Activated CD4-positive, alpha-beta memory T cell treated with anti-CD3 and anti-CD28 coated beads for 36 hours (primary cell): ENCODE data around the gene AMBRA1. TPM values are rescaled to one million over a fixed set of nuclear protein-coding genes. Genes with fewer than 3 reads are reported as not detected.

Source experiments
- CTCF ChIA-PET: fragments of 350-600 bp; sonication (Branson Sonifier 250); formaldehyde crosslinking; loops from one replicate; lab custom pipeline; 2021; ENCODE audit warnings: antibody characterized with exemption, inconsistent platforms; lab: Charles Lee
- POLR2A ChIA-PET: fragments of 350-600 bp; sonication (Branson Sonifier 250); formaldehyde crosslinking; loops from one replicate; lab custom pipeline; 2021; ENCODE audit warnings: antibody characterized with exemption; lab: Charles Lee
- DNase-seq: peaks from one replicate; pipeline ENCODE4 v3.0.0-alpha.2; 2020
- H3K27ac Mint-ChIP-seq: one replicate; pipeline ENCODE4 v1.8.0; 2021; ENCODE audit warnings: mixed read lengths
- H3K27me3 Mint-ChIP-seq: one replicate; pipeline ENCODE4 v1.8.0; 2021; ENCODE audit warnings: mixed read lengths
- H3K36me3 Mint-ChIP-seq: one replicate; pipeline ENCODE4 v1.8.0; 2021; ENCODE audit warnings: mixed read lengths
- H3K4me1 Mint-ChIP-seq: one replicate; pipeline ENCODE4 v1.8.0; 2021; ENCODE audit warnings: low read depth, mixed read lengths
- H3K4me3 Mint-ChIP-seq: one replicate; pipeline ENCODE4 v1.8.0; 2021; ENCODE audit warnings: mild to moderate bottlenecking, mixed read lengths
- H3K9me3 Mint-ChIP-seq: one replicate; pipeline ENCODE4 v1.8.0; 2021; ENCODE audit warnings: mixed read lengths
- intact Hi-C: fragments of 100-400 bp; cut with micrococcal nuclease; formaldehyde crosslinking; loops from one replicate; pipeline ENCODE4 v1.15.1; 2023
- total RNA-seq, 2 experiments: library from RNA; stranded (reverse); gene quantifications; one replicate each; pipeline ENCODE4 v1.2.3, GENCODE V29; 2021

Gene AMBRA1
- total RNA-seq, 2 experiments from 2014 or later: 22.5 to 24.1 TPM

- Mint-ChIP-seq H3K4me1 (peaks cover 37% of the 10 kb centered on the region), H3K4me3 (no peak overlapping the region), H3K27ac (no peak overlapping the region), H3K9me3 (no peaks in the 10 kb centered on the region), H3K36me3 (peaks cover 5% of the 10 kb centered on the region), H3K27me3 (no peaks in the 10 kb centered on the region)
- DNase-seq: no peak
- intact Hi-C loops: no loop called here
- CTCF ChIA-PET: interaction anchor here (0.7 to 3.5 kb wide), 3 partner anchors 12 to 420 kb away, joined by 4 to 22 read pairs (median 8); no protein-coding TSS in a partner anchor
- POLR2A ChIA-PET: no interaction called here
Measured at GRCh38 chr11:46478196-46478595, 115.6 kb downstream of the AMBRA1 start.

GRCh38 chr11:46477136-46477535 lies 116.7 kb downstream of the AMBRA1 start:
- peaks cover 3% of the 10 kb centered on the region for H3K36me3 Mint-ChIP-seq
- DNase-seq: no peak
- intact Hi-C loops: no loop called here
- H3K4me3 Mint-ChIP-seq: no peak overlapping the region
- ChIA-PET POLR2A (interaction anchor here (0.7 to 1.3 kb wide), 2 partner anchors 29 to 57 kb away, joined by 3 read pairs; no protein-coding TSS in a partner anchor), CTCF (interaction anchor here (2.0 to 3.5 kb wide), 3 partner anchors 13 to 54 kb away, joined by 8 to 22 read pairs (median 12); no protein-coding TSS in a partner anchor)
- no peaks in the 10 kb centered on the region for H3K9me3 Mint-ChIP-seq
- H3K27ac Mint-ChIP-seq: no peak overlapping the region
- peaks cover 43% of the 10 kb centered on the region for H3K4me1 Mint-ChIP-seq
- no peaks in the 10 kb centered on the region for H3K27me3 Mint-ChIP-seq

- intact Hi-C loops: no loop called here
- H3K4me1 Mint-ChIP-seq: peaks cover 43% of the 10 kb centered on the region
- H3K9me3 Mint-ChIP-seq: no peaks in the 10 kb centered on the region
- H3K27ac Mint-ChIP-seq: peak overlapping the region; percentile 61
- H3K36me3 Mint-ChIP-seq: no peaks in the 10 kb centered on the region
- H3K27me3 Mint-ChIP-seq: no peaks in the 10 kb centered on the region
- CTCF ChIA-PET: interaction anchor here (2.2 to 3.5 kb wide), 2 partner anchors 14 to 53 kb away, joined by 12 to 22 read pairs; no protein-coding TSS in a partner anchor
- H3K4me3 Mint-ChIP-seq: no peak overlapping the region
- POLR2A ChIA-PET: interaction anchor here (1.3 kb wide), 1 partner anchor 31 kb away, joined by 3 read pairs; no protein-coding TSS in a partner anchor
- no peak for DNase-seq
Measured at GRCh38 chr11:46475926-46476545, 117.8 kb downstream of the AMBRA1 start.

DNA sequence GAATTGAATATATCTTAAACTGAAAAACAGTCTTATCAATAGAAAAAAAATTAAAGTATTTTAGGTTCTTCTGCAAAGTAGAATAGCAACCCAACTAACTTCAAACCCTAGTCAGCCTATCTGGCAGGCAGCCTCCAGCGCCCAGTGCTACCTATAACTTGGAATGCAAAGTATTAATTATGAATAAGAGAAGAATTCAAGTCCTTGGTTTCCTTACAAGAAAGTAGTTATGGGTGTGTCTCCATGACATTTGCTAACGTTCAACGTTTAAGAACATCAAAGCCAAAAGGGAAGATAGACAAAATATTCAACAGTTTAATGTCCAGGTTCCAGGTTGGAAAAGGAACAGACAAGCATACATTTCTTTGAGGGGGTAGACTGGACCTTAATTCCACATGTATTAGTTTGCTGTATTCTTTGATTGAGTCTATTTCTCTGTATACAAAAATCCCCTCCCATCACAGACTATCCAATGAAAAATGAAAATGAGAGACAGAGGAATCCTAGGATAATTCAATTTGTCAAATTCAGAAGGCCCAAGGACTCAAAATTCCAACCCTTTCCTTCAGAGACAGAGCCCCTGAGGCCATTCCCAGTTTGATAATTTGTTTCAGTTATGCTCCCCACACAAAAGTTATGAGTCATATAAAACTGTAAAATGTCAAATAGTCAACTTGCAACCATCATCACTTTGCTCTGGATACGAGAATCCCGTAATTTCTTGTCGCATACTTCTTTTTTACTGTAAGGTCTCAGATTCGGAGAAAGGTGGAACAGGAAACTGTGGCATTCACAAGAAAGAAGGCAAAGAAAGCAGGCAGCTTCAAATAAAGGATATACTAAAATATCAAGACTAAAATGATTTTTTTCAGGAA lies 118.5 kb downstream of the AMBRA1 start:
- H3K4me1 Mint-ChIP-seq: peaks cover 43% of the 10 kb centered on the region
- CTCF ChIA-PET: interaction anchor here (2.2 to 3.5 kb wide), 2 partner anchors 15 to 54 kb away, joined by 12 to 22 read pairs; no protein-coding TSS in a partner anchor
- intact Hi-C loops: no loop called here
- H3K9me3 Mint-ChIP-seq: no peaks in the 10 kb centered on the region
- no peaks in the 10 kb centered on the region for H3K27me3 Mint-ChIP-seq
- no peaks in the 10 kb centered on the region for H3K36me3 Mint-ChIP-seq
- peak overlapping the region; percentile 61 for H3K27ac Mint-ChIP-seq
- POLR2A ChIA-PET: no interaction called here
- no peak for DNase-seq
- H3K4me3 Mint-ChIP-seq: no peak overlapping the region

DNA sequence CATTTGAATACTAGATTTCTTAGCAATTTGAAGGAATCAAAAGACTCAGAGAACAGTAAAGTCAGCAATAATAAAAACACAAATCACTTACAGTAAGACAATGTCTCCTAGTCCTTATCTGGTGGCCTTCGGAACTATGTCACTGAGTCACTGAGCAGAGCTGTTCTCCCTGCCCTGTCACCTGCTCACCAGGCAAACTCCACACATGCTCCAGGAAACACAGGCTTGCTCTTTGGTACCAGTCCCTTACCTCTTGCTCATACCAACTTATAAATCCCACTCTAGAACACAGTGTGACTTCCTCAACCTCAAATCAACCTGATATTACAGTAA lies 121.2 kb downstream of the AMBRA1 start:
- Mint-ChIP-seq H3K36me3 (peaks cover 5% of the 10 kb centered on the region), H3K27ac (no peak overlapping the region), H3K4me1 (peaks cover 37% of the 10 kb centered on the region), H3K9me3 (no peaks in the 10 kb centered on the region), H3K27me3 (no peaks in the 10 kb centered on the region), H3K4me3 (no peak overlapping the region)
- ChIA-PET POLR2A (no interaction called here), CTCF (interaction anchor here (0.6 kb wide), 1 partner anchor 41 kb away, joined by 5 read pairs; no protein-coding TSS in a partner anchor)
- DNase-seq: no peak
- intact Hi-C loops: no loop called here

DNA sequence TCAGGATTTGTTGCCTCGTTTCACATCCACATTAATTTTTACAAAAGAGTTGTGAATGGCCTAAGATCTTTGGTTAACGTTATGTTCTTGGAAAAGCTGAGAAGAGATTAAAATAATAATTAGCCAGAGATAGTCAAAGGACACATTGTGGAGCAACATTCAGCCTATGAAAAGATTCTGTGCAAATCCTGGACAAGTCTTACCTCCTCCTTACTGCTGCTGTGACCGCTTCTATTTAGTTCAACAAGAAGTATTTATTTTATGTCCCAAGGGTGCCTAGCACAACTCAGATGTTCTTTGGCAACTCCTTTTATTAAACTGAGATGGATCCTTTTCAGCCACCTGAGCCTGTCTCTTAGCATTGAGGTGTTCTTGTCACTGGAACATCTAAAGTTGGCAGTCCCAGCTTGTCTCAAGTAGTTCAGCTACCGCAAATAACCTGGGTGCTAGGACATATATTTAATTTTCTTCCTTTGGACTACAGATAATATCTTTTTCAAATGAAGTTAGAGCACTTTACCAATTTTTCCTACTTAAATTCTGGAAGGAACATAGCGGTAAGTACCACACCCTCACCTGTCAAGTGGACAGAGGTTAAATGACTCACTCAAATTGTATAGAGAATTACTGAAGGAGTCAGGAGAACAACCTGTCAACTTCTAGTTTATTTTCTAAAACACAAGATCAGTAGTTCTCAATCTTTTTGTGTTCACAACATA lies 121.7 kb downstream of the AMBRA1 start:
- no peak for DNase-seq
- Mint-ChIP-seq H3K27me3 (no peaks in the 10 kb centered on the region), H3K9me3 (no peaks in the 10 kb centered on the region), H3K36me3 (peaks cover 5% of the 10 kb centered on the region), H3K4me1 (peaks cover 37% of the 10 kb centered on the region), H3K4me3 (no peak overlapping the region), H3K27ac (no peak overlapping the region)
- intact Hi-C loops: no loop called here
- ChIA-PET CTCF (no interaction called here), POLR2A (no interaction called here)

GRCh38 chr11:46469926-46470325 lies 123.9 kb downstream of the AMBRA1 start:
- H3K4me3 Mint-ChIP-seq: no peak overlapping the region
- intact Hi-C loops: loop anchor here (10.0 kb wide), 1 partner anchor 55 kb away; no protein-coding TSS in a partner anchor
- POLR2A ChIA-PET: interaction anchor here (0.7 kb wide), 1 partner anchor 221 kb away, joined by 3 read pairs; no protein-coding TSS in a partner anchor

DNA sequence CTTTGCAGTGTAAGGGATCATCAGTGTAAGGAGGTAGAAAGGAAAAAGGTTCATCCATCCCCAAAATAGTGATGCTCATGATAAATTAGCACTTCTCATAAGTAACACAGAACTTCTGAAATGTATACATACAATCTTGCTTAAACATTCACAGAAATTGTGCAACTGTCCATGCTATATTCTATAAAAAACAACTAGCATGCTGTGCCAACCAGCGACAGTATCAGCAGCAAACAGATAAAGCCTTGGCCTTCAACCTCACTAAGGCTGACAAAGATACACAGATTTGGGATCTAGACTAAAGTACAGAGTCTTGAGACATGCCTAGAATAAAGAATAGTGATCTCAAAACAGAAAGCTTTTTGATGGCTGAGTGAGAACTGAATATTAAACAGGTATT lies 128.1 kb downstream of the AMBRA1 start:
- intact Hi-C loops: loop anchor here (10.0 kb wide), 1 partner anchor 51 kb away; no protein-coding TSS in a partner anchor
- Mint-ChIP-seq H3K4me3 (no peak overlapping the region), H3K4me1 (peaks cover 7% of the 10 kb centered on the region), H3K9me3 (no peaks in the 10 kb centered on the region), H3K27me3 (no peaks in the 10 kb centered on the region), H3K36me3 (peaks cover 5% of the 10 kb centered on the region), H3K27ac (no peak overlapping the region)
- POLR2A ChIA-PET: no interaction called here
- CTCF ChIA-PET: no interaction called here
- no peak for DNase-seq

More at GRCh38 chr11:46469926-46470325, 123.9 kb downstream of the AMBRA1 start:
- DNase-seq: no peak
- Mint-ChIP-seq H3K9me3 (no peaks in the 10 kb centered on the region), H3K4me1 (peaks cover 21% of the 10 kb centered on the region), H3K27me3 (no peaks in the 10 kb centered on the region), H3K27ac (no peak overlapping the region), H3K36me3 (peaks cover 5% of the 10 kb centered on the region)
- CTCF ChIA-PET: interaction anchor here (1.2 kb wide), 1 partner anchor 20 kb away, joined by 4 read pairs; no protein-coding TSS in a partner anchor

- DNase-seq: no peak
- ChIA-PET CTCF (no interaction called here), POLR2A (no interaction called here)
- no peaks in the 10 kb centered on the region for H3K27me3 Mint-ChIP-seq
- no peak overlapping the region for H3K4me3 Mint-ChIP-seq
- no peaks in the 10 kb centered on the region for H3K9me3 Mint-ChIP-seq
- intact Hi-C loops: loop anchor here (10.0 kb wide), 1 partner anchor 49 kb away; no protein-coding TSS in a partner anchor
- H3K27ac Mint-ChIP-seq: no peak overlapping the region
- H3K4me1 Mint-ChIP-seq: peaks cover 7% of the 10 kb centered on the region
- H3K36me3 Mint-ChIP-seq: peaks cover 5% of the 10 kb centered on the region
Measured at GRCh38 chr11:46463701-46464421, 130.0 kb downstream of the AMBRA1 start.

GRCh38 chr11:46461461-46461927 lies 132.3 kb downstream of the AMBRA1 start:
- Mint-ChIP-seq H3K9me3 (no peaks in the 10 kb centered on the region), H3K27ac (no peak overlapping the region), H3K4me3 (no peak overlapping the region), H3K36me3 (no peaks in the 10 kb centered on the region), H3K27me3 (no peaks in the 10 kb centered on the region), H3K4me1 (peaks cover 16% of the 10 kb centered on the region)
- CTCF ChIA-PET: interaction anchor here (1.1 to 2.0 kb wide), 2 partner anchors 29 to 77 kb away, joined by 4 to 6 read pairs; no protein-coding TSS in a partner anchor
- DNase-seq: no peak
- POLR2A ChIA-PET: no interaction called here
- intact Hi-C loops: loop anchor here (10.0 kb wide), 1 partner anchor 47 kb away; no protein-coding TSS in a partner anchor

DNA sequence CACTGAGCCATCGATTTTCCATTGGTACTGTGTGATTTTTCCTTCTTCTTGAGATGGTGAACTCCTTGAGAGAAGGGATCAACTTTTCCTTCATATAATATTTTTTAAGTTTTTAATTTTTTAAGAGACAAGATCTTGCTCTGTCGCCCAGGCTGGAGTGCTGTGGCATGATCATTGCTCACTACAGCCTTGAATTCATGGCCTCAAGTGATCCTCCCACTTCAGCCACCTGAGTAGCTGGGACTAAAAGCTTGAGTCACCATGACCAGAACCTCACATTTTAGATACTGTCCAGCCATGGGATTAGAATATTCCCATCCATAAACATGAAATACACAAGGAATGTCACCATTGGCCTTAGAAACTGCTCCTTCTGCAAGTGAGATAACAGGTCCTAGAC lies 135.3 kb downstream of the AMBRA1 start:
- Mint-ChIP-seq H3K4me3 (no peak overlapping the region), H3K27ac (no peak overlapping the region), H3K4me1 (peaks cover 18% of the 10 kb centered on the region), H3K27me3 (no peaks in the 10 kb centered on the region), H3K36me3 (no peaks in the 10 kb centered on the region), H3K9me3 (no peaks in the 10 kb centered on the region)
- no peak for DNase-seq
- ChIA-PET CTCF (interaction anchor here (1.0 kb wide), 1 partner anchor 71 kb away, joined by 5 read pairs; no protein-coding TSS in a partner anchor), POLR2A (no interaction called here)
- intact Hi-C loops: no loop called here
